Measurements from ENCODE around the gene CXCL1. TPM values are rescaled to one million over a fixed set of nuclear protein-coding genes. Genes with fewer than 3 reads are reported as not detected.

The CXCL1 gene
- total RNA-seq, 1 donor from 2014 or later: 11.4 TPM

DNA sequence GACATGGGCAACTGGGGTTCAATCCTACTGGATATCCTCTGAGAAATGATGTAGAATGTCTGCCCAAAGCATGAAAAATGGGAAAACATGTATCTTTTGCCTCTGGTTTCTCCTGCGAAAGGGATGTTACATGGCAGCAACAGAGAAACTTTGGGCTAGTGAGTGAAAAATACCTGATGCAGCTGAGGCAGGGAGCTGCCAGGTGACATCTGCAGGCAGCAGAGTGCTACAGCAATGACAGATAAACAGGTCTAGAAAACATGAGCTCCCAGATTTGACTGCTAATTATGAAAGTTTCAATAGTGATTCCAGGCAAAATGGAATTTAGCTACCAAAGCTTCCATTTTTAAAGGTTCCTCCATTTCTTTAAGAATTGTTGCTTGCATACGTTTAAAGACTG lies 4.8 kb upstream of the CXCL1 start:
- Histone ChIP-seq H4K20me1 (ENCODE audit: insufficient read depth, low read length) (no peaks in the 10 kb centered on the region), H3K9me3 (ENCODE audit: insufficient read depth, low read depth, low read length) (no peaks in the 10 kb centered on the region), H3K36me3 (ENCODE audit: insufficient read depth, low read length) (no peaks in the 10 kb centered on the region), H3K27me3 (ENCODE audit: insufficient read depth, low read length) (peaks cover 6% of the 10 kb centered on the region), H3K9ac (ENCODE audit: low read length) (no peak overlapping the region), H3K27ac (ENCODE audit: low read depth, low read length) (no peak overlapping the region), H3K4me1 (ENCODE audit: insufficient read depth, low read length) (peaks cover 8% of the 10 kb centered on the region), H3K4me3 (ENCODE audit: insufficient read depth, low read depth, low read length) (no peak overlapping the region), H3K4me2 (ENCODE audit: low read length) (no peak overlapping the region), H3K79me2 (ENCODE audit: insufficient read depth, low read length) (no peaks in the 10 kb centered on the region), H2AFZ (ENCODE audit: low read depth, low read length) (no peak overlapping the region)
- H3K27ac Mint-ChIP-seq (ENCODE audit: unreplicated experiment): no peak overlapping the region
- no peaks in the 10 kb centered on the region for H3K27me3 Mint-ChIP-seq (ENCODE audit: low read depth, unreplicated experiment)
- no peak overlapping the region for H3K4me3 Mint-ChIP-seq (ENCODE audit: unreplicated experiment)
- no peak for DNase-seq (ENCODE audit: low read depth)
- H3K36me3 Mint-ChIP-seq (ENCODE audit: low read depth, unreplicated experiment): no peaks in the 10 kb centered on the region
- H3K9me3 Mint-ChIP-seq (ENCODE audit: unreplicated experiment): no peaks in the 10 kb centered on the region
- FAIRE-seq: no peak
- H3K4me1 Mint-ChIP-seq (ENCODE audit: low read depth, unreplicated experiment): peaks cover 31% of the 10 kb centered on the region
- TF ChIP-seq, protein P1, sequence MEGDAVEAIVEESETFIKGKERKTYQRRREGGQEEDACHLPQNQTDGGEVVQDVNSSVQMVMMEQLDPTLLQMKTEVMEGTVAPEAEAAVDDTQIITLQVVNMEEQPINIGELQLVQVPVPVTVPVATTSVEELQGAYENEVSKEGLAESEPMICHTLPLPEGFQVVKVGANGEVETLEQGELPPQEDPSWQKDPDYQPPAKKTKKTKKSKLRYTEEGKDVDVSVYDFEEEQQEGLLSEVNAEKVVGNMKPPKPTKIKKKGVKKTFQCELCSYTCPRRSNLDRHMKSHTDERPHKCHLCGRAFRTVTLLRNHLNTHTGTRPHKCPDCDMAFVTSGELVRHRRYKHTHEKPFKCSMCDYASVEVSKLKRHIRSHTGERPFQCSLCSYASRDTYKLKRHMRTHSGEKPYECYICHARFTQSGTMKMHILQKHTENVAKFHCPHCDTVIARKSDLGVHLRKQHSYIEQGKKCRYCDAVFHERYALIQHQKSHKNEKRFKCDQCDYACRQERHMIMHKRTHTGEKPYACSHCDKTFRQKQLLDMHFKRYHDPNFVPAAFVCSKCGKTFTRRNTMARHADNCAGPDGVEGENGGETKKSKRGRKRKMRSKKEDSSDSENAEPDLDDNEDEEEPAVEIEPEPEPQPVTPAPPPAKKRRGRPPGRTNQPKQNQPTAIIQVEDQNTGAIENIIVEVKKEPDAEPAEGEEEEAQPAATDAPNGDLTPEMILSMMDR (IDR thresholded peaks at IDR 0.05; ENCODE audit: insufficient read depth, low read depth, low read length): peak; percentile 26
- TF ChIP-seq EZH2 (IDR thresholded peaks at IDR 0.05; ENCODE audit: insufficient read depth, low read length): no peak

DNA sequence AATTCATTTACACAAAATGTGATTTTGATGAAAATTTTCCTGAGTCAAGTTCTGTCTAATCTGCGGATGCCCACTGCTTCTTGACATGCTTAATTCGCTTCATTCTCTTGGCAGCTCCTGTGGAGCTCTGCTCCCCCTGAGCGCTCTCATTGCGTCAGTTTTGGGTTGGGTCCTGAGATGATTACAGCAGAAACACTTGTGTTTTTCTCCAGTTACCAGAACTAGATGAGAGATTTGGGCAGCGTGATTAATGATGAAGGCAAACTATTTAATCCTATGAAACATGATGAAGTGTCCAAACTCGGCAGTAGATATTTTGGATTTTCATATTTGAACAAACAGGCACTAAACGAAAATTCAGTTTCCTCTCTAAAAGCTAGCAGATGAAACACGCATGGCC lies 4.2 kb upstream of the CXCL1 start:
- Histone ChIP-seq H2AFZ (ENCODE audit: low read depth, low read length) (no peak overlapping the region), H3K27me3 (ENCODE audit: insufficient read depth, low read length) (peaks cover 9% of the 10 kb centered on the region), H3K9ac (ENCODE audit: low read length) (no peak overlapping the region), H3K4me3 (ENCODE audit: insufficient read depth, low read depth, low read length) (no peak overlapping the region), H3K27ac (ENCODE audit: low read depth, low read length) (no peak overlapping the region), H4K20me1 (ENCODE audit: insufficient read depth, low read length) (no peaks in the 10 kb centered on the region), H3K4me1 (ENCODE audit: insufficient read depth, low read length) (peaks cover 7% of the 10 kb centered on the region), H3K9me3 (ENCODE audit: insufficient read depth, low read depth, low read length) (no peaks in the 10 kb centered on the region), H3K79me2 (ENCODE audit: insufficient read depth, low read length) (no peaks in the 10 kb centered on the region), H3K4me2 (ENCODE audit: low read length) (no peak overlapping the region), H3K36me3 (ENCODE audit: insufficient read depth, low read length) (no peaks in the 10 kb centered on the region)
- TF ChIP-seq EZH2 (IDR thresholded peaks at IDR 0.05; ENCODE audit: insufficient read depth, low read length): no peak
- TF ChIP-seq, protein P1 (IDR thresholded peaks at IDR 0.05; ENCODE audit: insufficient read depth, low read depth, low read length): no peak
- H3K27me3 Mint-ChIP-seq (ENCODE audit: low read depth, unreplicated experiment): no peaks in the 10 kb centered on the region
- H3K36me3 Mint-ChIP-seq (ENCODE audit: low read depth, unreplicated experiment): no peaks in the 10 kb centered on the region
- DNase-seq (ENCODE audit: low read depth): no peak
- H3K27ac Mint-ChIP-seq (ENCODE audit: unreplicated experiment): no peak overlapping the region
- no peak overlapping the region for H3K4me3 Mint-ChIP-seq (ENCODE audit: unreplicated experiment)
- H3K4me1 Mint-ChIP-seq (ENCODE audit: low read depth, unreplicated experiment): peaks cover 32% of the 10 kb centered on the region
- no peak for FAIRE-seq
- H3K9me3 Mint-ChIP-seq (ENCODE audit: unreplicated experiment): no peaks in the 10 kb centered on the region

DNA sequence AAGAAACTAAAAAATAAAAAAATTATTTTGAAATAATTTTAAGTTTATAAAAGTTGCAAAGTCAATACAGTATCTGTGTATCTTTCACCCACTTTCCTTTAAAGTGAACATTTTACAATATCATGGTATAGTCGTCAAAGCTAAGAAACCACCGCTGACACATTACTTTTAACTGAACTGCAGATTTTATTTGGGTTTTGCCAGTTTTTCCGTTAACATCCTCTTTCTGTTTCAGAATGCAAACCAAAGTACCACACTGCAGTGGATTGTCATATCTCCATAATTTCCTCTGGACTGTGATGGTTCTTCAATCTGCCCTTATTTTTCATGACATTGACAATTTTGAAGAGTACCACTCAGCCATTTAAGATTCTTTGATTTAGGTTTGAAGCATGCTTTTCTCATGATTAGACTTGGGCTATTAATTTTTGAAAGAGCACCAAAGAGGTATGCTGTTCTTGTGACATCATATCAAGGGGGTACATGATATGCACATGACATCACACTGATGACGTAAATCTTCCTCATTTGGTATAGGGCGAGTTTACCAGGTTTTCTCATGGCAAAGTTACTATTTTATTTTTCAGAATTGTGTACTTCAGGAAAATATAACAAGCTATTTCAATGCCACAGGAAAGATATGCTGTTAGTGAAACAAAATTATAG lies 3.6 kb upstream of the CXCL1 start:
- Histone ChIP-seq H3K79me2 (ENCODE audit: insufficient read depth, low read length) (no peaks in the 10 kb centered on the region), H3K27me3 (ENCODE audit: insufficient read depth, low read length) (peaks cover 9% of the 10 kb centered on the region), H3K36me3 (ENCODE audit: insufficient read depth, low read length) (no peaks in the 10 kb centered on the region), H3K4me3 (ENCODE audit: insufficient read depth, low read depth, low read length) (no peak overlapping the region), H2AFZ (ENCODE audit: low read depth, low read length) (no peak overlapping the region), H4K20me1 (ENCODE audit: insufficient read depth, low read length) (no peaks in the 10 kb centered on the region), H3K9ac (ENCODE audit: low read length) (no peak overlapping the region), H3K4me2 (ENCODE audit: low read length) (no peak overlapping the region), H3K4me1 (ENCODE audit: insufficient read depth, low read length) (peaks cover 3% of the 10 kb centered on the region), H3K9me3 (ENCODE audit: insufficient read depth, low read depth, low read length) (no peaks in the 10 kb centered on the region), H3K27ac (ENCODE audit: low read depth, low read length) (no peak overlapping the region)
- no peak for TF ChIP-seq EZH2 (IDR thresholded peaks at IDR 0.05; ENCODE audit: insufficient read depth, low read length)
- TF ChIP-seq, protein P1 (IDR thresholded peaks at IDR 0.05; ENCODE audit: insufficient read depth, low read depth, low read length): no peak
- FAIRE-seq (no peak), DNase-seq (ENCODE audit: low read depth) (no peak)
- Mint-ChIP-seq H3K4me3 (ENCODE audit: unreplicated experiment) (no peak overlapping the region), H3K36me3 (ENCODE audit: low read depth, unreplicated experiment) (no peaks in the 10 kb centered on the region), H3K27ac (ENCODE audit: unreplicated experiment) (no peak overlapping the region), H3K27me3 (ENCODE audit: low read depth, unreplicated experiment) (no peaks in the 10 kb centered on the region), H3K9me3 (ENCODE audit: unreplicated experiment) (no peaks in the 10 kb centered on the region), H3K4me1 (ENCODE audit: low read depth, unreplicated experiment) (peaks cover 27% of the 10 kb centered on the region)
